Neuronal stem cell (in vitro differentiated cells): ENCODE measurements around the gene CTNNA3.

ENCODE experiments used
- DNase-seq: peaks from one replicate; pipeline ENCODE4 v3.0.0-alpha.2; 2013; ENCODE audit warnings: low spot score
- H2AFZ ChIP-seq: one replicate; pipeline ENCODE4 v1.6.1; 2013; ENCODE audit warnings: mild to moderate bottlenecking, low read length, inconsistent platforms
- H2AK5ac ChIP-seq: 2 replicates; pipeline ENCODE4 v1.6.1; 2013; ENCODE audit warnings: low read depth, mild to moderate bottlenecking, inconsistent platforms, low read length, moderate library complexity, mixed read lengths
- H2BK120ac ChIP-seq: 2 replicates; pipeline ENCODE4 v1.6.1; 2013; ENCODE audit warnings: low read depth, mild to moderate bottlenecking, inconsistent platforms, low read length, moderate library complexity, mixed read lengths
- H2BK12ac ChIP-seq: one replicate; pipeline ENCODE4 v1.6.1; 2013; ENCODE audit warnings: low read length, inconsistent platforms
- H2BK15ac ChIP-seq: 2 replicates; pipeline ENCODE4 v1.6.1; 2013; ENCODE audit warnings: mild to moderate bottlenecking, low read length, inconsistent platforms, mixed read lengths
- H2BK5ac ChIP-seq: one replicate; pipeline ENCODE4 v1.6.1; 2013; ENCODE audit warnings: inconsistent platforms, mild to moderate bottlenecking, low read length, moderate library complexity
- H3K14ac ChIP-seq: one replicate; pipeline ENCODE4 v1.6.1; 2013; ENCODE audit warnings: low read length, inconsistent platforms
- H3K18ac ChIP-seq: 2 replicates; pipeline ENCODE4 v1.6.1; 2013; ENCODE audit warnings: low read length, inconsistent platforms
- H3K23ac ChIP-seq: 2 replicates; pipeline ENCODE4 v1.6.1; 2013; ENCODE audit warnings: low read depth, mild to moderate bottlenecking, mixed read lengths, low read length, inconsistent platforms; ENCODE audit not compliant: poor library complexity
- H3K27ac ChIP-seq: replicated peaks from 3 replicates; pipeline ENCODE4 v1.5.1; 2013; ENCODE audit warnings: low read length, inconsistent platforms
- H3K27me3 ChIP-seq, 3 experiments: 2 replicates each; pipeline ENCODE4 v1.6.1; 2013; ENCODE audit warnings: low read length in 3 of 3, mild to moderate bottlenecking in 2 of 3, inconsistent platforms in 1 of 3, low read depth in 1 of 3, mixed read lengths in 1 of 3, moderate library complexity in 1 of 3; ENCODE audit not compliant: control insufficient read depth in 3 of 3, insufficient read depth in 3 of 3
- H3K36me3 ChIP-seq, 2 donors: replicated peaks in 1 of 2; 2 replicates each; pipeline ENCODE4 v1.6.1; 2013; ENCODE audit warnings: low read length in 2 of 2; ENCODE audit not compliant: control insufficient read depth in 2 of 2, insufficient read depth in 2 of 2
- H3K4ac ChIP-seq: 2 replicates; pipeline ENCODE4 v1.6.1; 2013; ENCODE audit warnings: inconsistent platforms, mild to moderate bottlenecking, low read length, moderate library complexity
- H3K4me1 ChIP-seq, 2 donors: 1 replicate in 1 of 2; 2 replicates in 1 of 2; pipeline ENCODE4 v1.6.1; 2013; ENCODE audit warnings: low read length in 2 of 2, low read depth in 1 of 2; ENCODE audit not compliant: control insufficient read depth in 2 of 2, insufficient read depth in 1 of 2
- H3K4me2 ChIP-seq: one replicate; pipeline ENCODE4 v1.6.1; 2013; ENCODE audit warnings: mild to moderate bottlenecking, low read length, inconsistent platforms; ENCODE audit not compliant: insufficient read depth, poor library complexity, severe bottlenecking
- H3K4me3 ChIP-seq, 2 donors: 2 replicates each; pipeline ENCODE4 v1.5.1; 2013; ENCODE audit warnings: low read length in 2 of 2, mild to moderate bottlenecking in 2 of 2, inconsistent platforms in 1 of 2, moderate library complexity in 1 of 2
- H3K79me1 ChIP-seq: one replicate; pipeline ENCODE4 v1.6.1; 2013; ENCODE audit warnings: low read depth, mild to moderate bottlenecking, inconsistent platforms, low read length, moderate library complexity
- H3K9ac ChIP-seq: one replicate; pipeline ENCODE4 v1.6.1; 2013; ENCODE audit warnings: mild to moderate bottlenecking, low read depth, low read length, inconsistent platforms; ENCODE audit not compliant: poor library complexity
- H3K9me3 ChIP-seq, 2 donors: replicated peaks in 1 of 2; 2 replicates each; pipeline versions ENCODE3 to v1.6.1; 2013; ENCODE audit warnings: low read length in 2 of 2, mild to moderate bottlenecking in 2 of 2, inconsistent platforms in 1 of 2, low read depth in 1 of 2, mixed read lengths in 1 of 2, moderate library complexity in 1 of 2; ENCODE audit not compliant: control insufficient read depth in 2 of 2, insufficient read depth in 1 of 2
- H4K8ac ChIP-seq: one replicate; pipeline ENCODE4 v1.6.1; 2013; ENCODE audit warnings: low read depth, mild to moderate bottlenecking, inconsistent platforms, low read length, moderate library complexity
- H4K91ac ChIP-seq: one replicate; pipeline ENCODE4 v1.6.1; 2013; ENCODE audit warnings: low read length, low read depth, mild to moderate bottlenecking, inconsistent platforms; ENCODE audit not compliant: poor library complexity
- WGBS, 2 donors: extraction: QIAGEN DNeasy Blood & Tissue Kit; methylation state at CpG; one replicate each; pipeline ENCODE4 v1.1.7; 2013; ENCODE audit warnings: missing lambda C conversion rate in 2 of 2, mixed read lengths in 1 of 2; ENCODE audit not compliant: insufficient read length in 2 of 2, insufficient replicate concordance in 1 of 2; ENCODE audit errors: extremely low coverage in 2 of 2; 5-methylcytosine and 5-hydroxymethylcytosine counted together

The CTNNA3 gene

GRCh38 chr10:67288688-67289410 is 407.1 kb downstream of the CTNNA3 start:
- H3K9me3 ChIP-seq = no peaks in the 10 kb centered on the region
- no peak overlapping the region for H2BK5ac ChIP-seq
- H2BK12ac ChIP-seq = no peak overlapping the region
- H3K27me3 ChIP-seq = no peaks in the 10 kb centered on the region
- no peak overlapping the region for H2AK5ac ChIP-seq
- H4K91ac ChIP-seq = no peak overlapping the region
- H2BK15ac ChIP-seq = no peak overlapping the region
- no peak overlapping the region for H2BK120ac ChIP-seq
- no peak overlapping the region for H3K4ac ChIP-seq
- no peak overlapping the region for H3K9ac ChIP-seq
- no peak overlapping the region for H3K27ac ChIP-seq
- no CpG with 5 or more reads among the region's 3 CpGs for WGBS, 2 donors
- no peak overlapping the region for H2AFZ ChIP-seq
- H3K4me3 ChIP-seq = no peak overlapping the region
- no peaks in the 10 kb centered on the region for H3K79me1 ChIP-seq
- no peak overlapping the region for H3K18ac ChIP-seq
- no peak overlapping the region for H4K8ac ChIP-seq
- no peak overlapping the region for H3K14ac ChIP-seq
- H3K36me3 ChIP-seq = no peaks in the 10 kb centered on the region
- no peak overlapping the region for H3K4me2 ChIP-seq
- H3K4me1 ChIP-seq = peaks cover 0 to 5% of the 10 kb centered on the region in 2 donors
- DNase-seq = no peak
- H3K23ac ChIP-seq = no peak overlapping the region

GRCh38 chr10:67284589-67284988 is 411.4 kb downstream of the CTNNA3 start:
- H3K36me3 ChIP-seq = no peaks in the 10 kb centered on the region
- H3K23ac ChIP-seq = no peak overlapping the region
- H2BK5ac ChIP-seq = no peak overlapping the region
- WGBS, 2 donors = no CpG with 5 or more reads among the region's 1 CpG
- no peak overlapping the region for H3K4ac ChIP-seq
- H2AFZ ChIP-seq = no peak overlapping the region
- H2BK15ac ChIP-seq = no peak overlapping the region
- H3K27me3 ChIP-seq = no peaks in the 10 kb centered on the region
- DNase-seq = no peak
- no peak overlapping the region for H2BK120ac ChIP-seq
- H2AK5ac ChIP-seq = no peak overlapping the region
- H3K9me3 ChIP-seq = peaks cover 0 to 16% of the 10 kb centered on the region in 2 donors
- no peak overlapping the region for H3K9ac ChIP-seq
- peaks cover 0 to 2% of the 10 kb centered on the region in 2 donors for H3K4me1 ChIP-seq
- no peak overlapping the region for H4K91ac ChIP-seq
- H3K4me2 ChIP-seq = no peak overlapping the region
- no peak overlapping the region for H3K4me3 ChIP-seq
- no peak overlapping the region for H3K18ac ChIP-seq
- no peak overlapping the region for H2BK12ac ChIP-seq
- no peaks in the 10 kb centered on the region for H3K79me1 ChIP-seq
- no peak overlapping the region for H3K14ac ChIP-seq
- H4K8ac ChIP-seq = no peak overlapping the region
- H3K27ac ChIP-seq = no peak overlapping the region

GRCh38 chr10:67282871-67283270 is 413.1 kb downstream of the CTNNA3 start:
- Histone ChIP-seq H3K23ac (no peak overlapping the region), H3K9me3 (peaks cover 0 to 16% of the 10 kb centered on the region in 2 donors), H3K4me2 (no peak overlapping the region), H3K14ac (no peak overlapping the region), H3K18ac (no peak overlapping the region), H3K27me3 (no peaks in the 10 kb centered on the region), H3K4me3 (no peak overlapping the region), H3K4ac (no peak overlapping the region), H2BK5ac (no peak overlapping the region), H2BK12ac (no peak overlapping the region), H2AK5ac (no peak overlapping the region), H2AFZ (no peak overlapping the region), H2BK120ac (no peak overlapping the region), H3K9ac (no peak overlapping the region), H3K4me1 (peaks cover 0 to 2% of the 10 kb centered on the region in 2 donors), H4K91ac (no peak overlapping the region), H3K27ac (no peak overlapping the region), H3K79me1 (no peaks in the 10 kb centered on the region), H3K36me3 (no peaks in the 10 kb centered on the region), H4K8ac (no peak overlapping the region), H2BK15ac (no peak overlapping the region)
- DNase-seq = no peak

GRCh38 chr10:67280405-67280804 is 415.6 kb downstream of the CTNNA3 start:
- WGBS, 2 donors = no CpG with 5 or more reads among the region's 4 CpGs
- H2BK12ac ChIP-seq = no peak overlapping the region
- no peak overlapping the region for H3K14ac ChIP-seq
- no peaks in the 10 kb centered on the region for H3K36me3 ChIP-seq
- H4K8ac ChIP-seq = no peak overlapping the region
- no peak overlapping the region for H2BK120ac ChIP-seq
- no peaks in the 10 kb centered on the region for H3K79me1 ChIP-seq
- H3K4ac ChIP-seq = no peak overlapping the region
- H3K18ac ChIP-seq = no peak overlapping the region
- no peak overlapping the region for H2AK5ac ChIP-seq
- peaks cover 0 to 2% of the 10 kb centered on the region in 2 donors for H3K4me1 ChIP-seq
- no peak overlapping the region for H3K4me2 ChIP-seq
- H2BK15ac ChIP-seq = no peak overlapping the region
- no peak overlapping the region for H4K91ac ChIP-seq
- no peak overlapping the region for H3K27ac ChIP-seq
- H3K9me3 ChIP-seq = peaks cover 0 to 16% of the 10 kb centered on the region in 2 donors
- H3K23ac ChIP-seq = no peak overlapping the region
- H3K27me3 ChIP-seq = no peaks in the 10 kb centered on the region
- no peak for DNase-seq
- peak overlapping the region; percentile 38 for H2AFZ ChIP-seq
- no peak overlapping the region for H3K9ac ChIP-seq
- no peak overlapping the region for H3K4me3 ChIP-seq
- H2BK5ac ChIP-seq = no peak overlapping the region
